ENCODE data around the gene RTN4R. TPM values are rescaled to one million over a fixed set of nuclear protein-coding genes. Genes with fewer than 3 reads are reported as not detected.

RTN4R gene
- total and polyA plus RNA-seq, 9 of the 15 experiments (the other 6 are each of a cell fraction or from before 2014, with no cell fraction given) = 0.04 to 2.8 (median 1.4) TPM; not detected in 3

DNA sequence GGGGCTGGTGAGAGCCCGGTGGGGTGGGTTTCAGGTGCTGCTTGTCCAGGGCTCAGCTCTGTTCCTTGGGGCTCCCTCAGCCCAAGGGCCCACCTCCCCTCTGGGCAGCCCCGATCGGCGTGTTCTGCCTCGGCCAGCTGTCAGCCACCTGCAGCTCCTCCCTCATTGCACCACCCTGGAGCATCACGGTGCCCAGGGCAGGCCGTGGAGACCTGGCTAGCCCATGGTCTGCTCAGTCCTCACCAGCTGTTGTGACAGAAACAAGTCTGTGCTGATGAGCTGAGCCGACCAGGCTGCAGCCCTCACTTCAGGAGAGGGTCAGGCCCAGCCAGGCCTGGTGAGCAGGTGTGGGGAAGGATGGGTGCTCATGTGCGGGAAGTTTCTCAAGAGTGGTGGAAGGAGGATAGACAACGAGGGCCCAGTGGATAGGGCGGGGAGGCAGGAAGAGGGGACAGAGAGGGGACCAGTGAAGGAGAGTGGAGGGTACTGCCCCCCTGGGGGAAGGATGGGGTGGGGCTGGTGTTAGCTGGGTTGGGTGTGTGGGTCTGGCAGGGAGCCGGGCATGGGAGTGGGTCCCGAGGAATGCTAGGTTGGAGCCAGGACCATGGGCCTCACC, 16.5 kb upstream of the RTN4R start (continued):
- TF ChIP-seq, protein P1, sequence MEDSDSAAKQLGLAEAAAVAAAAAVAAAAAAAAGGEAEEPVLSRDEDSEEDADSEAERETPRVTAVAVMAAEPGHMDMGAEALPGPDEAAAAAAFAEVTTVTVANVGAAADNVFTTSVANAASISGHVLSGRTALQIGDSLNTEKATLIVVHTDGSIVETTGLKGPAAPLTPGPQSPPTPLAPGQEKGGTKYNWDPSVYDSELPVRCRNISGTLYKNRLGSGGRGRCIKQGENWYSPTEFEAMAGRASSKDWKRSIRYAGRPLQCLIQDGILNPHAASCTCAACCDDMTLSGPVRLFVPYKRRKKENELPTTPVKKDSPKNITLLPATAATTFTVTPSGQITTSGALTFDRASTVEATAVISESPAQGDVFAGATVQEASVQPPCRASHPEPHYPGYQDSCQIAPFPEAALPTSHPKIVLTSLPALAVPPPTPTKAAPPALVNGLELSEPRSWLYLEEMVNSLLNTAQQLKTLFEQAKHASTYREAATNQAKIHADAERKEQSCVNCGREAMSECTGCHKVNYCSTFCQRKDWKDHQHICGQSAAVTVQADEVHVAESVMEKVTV (CRISPR knock-in tag; IDR thresholded peaks at IDR 0.05) = no peak
- TF ChIP-seq, protein P2, sequence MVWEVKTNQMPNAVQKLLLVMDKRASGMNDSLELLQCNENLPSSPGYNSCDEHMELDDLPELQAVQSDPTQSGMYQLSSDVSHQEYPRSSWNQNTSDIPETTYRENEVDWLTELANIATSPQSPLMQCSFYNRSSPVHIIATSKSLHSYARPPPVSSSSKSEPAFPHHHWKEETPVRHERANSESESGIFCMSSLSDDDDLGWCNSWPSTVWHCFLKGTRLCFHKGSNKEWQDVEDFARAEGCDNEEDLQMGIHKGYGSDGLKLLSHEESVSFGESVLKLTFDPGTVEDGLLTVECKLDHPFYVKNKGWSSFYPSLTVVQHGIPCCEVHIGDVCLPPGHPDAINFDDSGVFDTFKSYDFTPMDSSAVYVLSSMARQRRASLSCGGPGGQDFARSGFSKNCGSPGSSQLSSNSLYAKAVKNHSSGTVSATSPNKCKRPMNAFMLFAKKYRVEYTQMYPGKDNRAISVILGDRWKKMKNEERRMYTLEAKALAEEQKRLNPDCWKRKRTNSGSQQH (CRISPR knock-in tag; IDR thresholded peaks at IDR 0.05) = peak; percentile 84; the same call in 1 of the 2 replicates
- TF ChIP-seq, protein P3, sequence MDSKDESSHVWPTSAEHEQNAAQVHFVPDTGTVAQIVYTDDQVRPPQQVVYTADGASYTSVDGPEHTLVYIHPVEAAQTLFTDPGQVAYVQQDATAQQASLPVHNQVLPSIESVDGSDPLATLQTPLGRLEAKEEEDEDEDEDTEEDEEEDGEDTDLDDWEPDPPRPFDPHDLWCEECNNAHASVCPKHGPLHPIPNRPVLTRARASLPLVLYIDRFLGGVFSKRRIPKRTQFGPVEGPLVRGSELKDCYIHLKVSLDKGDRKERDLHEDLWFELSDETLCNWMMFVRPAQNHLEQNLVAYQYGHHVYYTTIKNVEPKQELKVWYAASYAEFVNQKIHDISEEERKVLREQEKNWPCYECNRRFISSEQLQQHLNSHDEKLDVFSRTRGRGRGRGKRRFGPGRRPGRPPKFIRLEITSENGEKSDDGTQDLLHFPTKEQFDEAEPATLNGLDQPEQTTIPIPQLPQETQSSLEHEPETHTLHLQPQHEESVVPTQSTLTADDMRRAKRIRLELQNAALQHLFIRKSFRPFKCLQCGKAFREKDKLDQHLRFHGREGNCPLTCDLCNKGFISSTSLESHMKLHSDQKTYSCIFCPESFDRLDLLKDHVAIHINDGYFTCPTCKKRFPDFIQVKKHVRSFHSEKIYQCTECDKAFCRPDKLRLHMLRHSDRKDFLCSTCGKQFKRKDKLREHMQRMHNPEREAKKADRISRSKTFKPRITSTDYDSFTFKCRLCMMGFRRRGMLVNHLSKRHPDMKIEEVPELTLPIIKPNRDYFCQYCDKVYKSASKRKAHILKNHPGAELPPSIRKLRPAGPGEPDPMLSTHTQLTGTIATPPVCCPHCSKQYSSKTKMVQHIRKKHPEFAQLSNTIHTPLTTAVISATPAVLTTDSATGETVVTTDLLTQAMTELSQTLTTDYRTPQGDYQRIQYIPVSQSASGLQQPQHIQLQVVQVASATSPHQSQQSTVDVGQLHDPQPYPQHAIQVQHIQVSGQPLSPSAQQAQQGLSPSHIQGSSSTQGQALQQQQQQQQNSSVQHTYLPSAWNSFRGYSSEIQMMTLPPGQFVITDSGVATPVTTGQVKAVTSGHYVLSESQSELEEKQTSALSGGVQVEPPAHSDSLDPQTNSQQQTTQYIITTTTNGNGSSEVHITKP (IDR thresholded peaks at IDR 0.05; ENCODE audit: partially characterized antibody) = no peak
- TF ChIP-seq ETV6 (IDR thresholded peaks at IDR 0.05; ENCODE audit: borderline replicate concordance in 1 of 2, low read depth in 2 of 2, low read length in 1 of 2) (no peak), ETV6 (CRISPR knock-in tag; IDR thresholded peaks at IDR 0.05; ENCODE audit: borderline replicate concordance) (no peak), OTX1 (CRISPR knock-in tag; IDR thresholded peaks at IDR 0.05) (peak; percentile 80; the same call in 1 of the 2 replicates), ZNF354B (CRISPR knock-in tag; IDR thresholded peaks at IDR 0.05) (no peak), BRCA1 (IDR thresholded peaks at IDR 0.05) (no peak), BRCA1 (CRISPR knock-in tag; IDR thresholded peaks at IDR 0.05) (no peak), ARNT (IDR thresholded peaks at IDR 0.05) (no peak)
- TF ChIP-seq, protein P4, sequence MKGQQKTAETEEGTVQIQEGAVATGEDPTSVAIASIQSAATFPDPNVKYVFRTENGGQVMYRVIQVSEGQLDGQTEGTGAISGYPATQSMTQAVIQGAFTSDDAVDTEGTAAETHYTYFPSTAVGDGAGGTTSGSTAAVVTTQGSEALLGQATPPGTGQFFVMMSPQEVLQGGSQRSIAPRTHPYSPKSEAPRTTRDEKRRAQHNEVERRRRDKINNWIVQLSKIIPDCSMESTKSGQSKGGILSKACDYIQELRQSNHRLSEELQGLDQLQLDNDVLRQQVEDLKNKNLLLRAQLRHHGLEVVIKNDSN (CRISPR knock-in tag; IDR thresholded peaks at IDR 0.05) = peak; percentile 43; the same call in 1 of the 2 replicates

Data from K562 (cell line).